Glutamatergic neuron (in vitro differentiated cells): ENCODE measurements around the gene SAMD3. TPM values are rescaled to one million over a fixed set of nuclear protein-coding genes. Genes with fewer than 3 reads are reported as not detected.

ENCODE experiments used
- DNase-seq: peaks from one replicate; pipeline ENCODE4 v3.0.0; 2022
- H3K27ac Mint-ChIP-seq: one replicate; pipeline ENCODE4 v1.8.0; 2020; ENCODE audit warnings: mild to moderate bottlenecking, mixed read lengths, inconsistent platforms; ENCODE audit not compliant: unreplicated experiment
- H3K27me3 Mint-ChIP-seq: one replicate; pipeline ENCODE4 v1.8.0; 2020; ENCODE audit warnings: mild to moderate bottlenecking, moderate library complexity, mixed read lengths, inconsistent platforms; ENCODE audit not compliant: unreplicated experiment
- H3K36me3 Mint-ChIP-seq: one replicate; pipeline ENCODE4 v1.8.0; 2020; ENCODE audit warnings: mild to moderate bottlenecking, mixed read lengths, inconsistent platforms; ENCODE audit not compliant: unreplicated experiment
- H3K4me1 Mint-ChIP-seq: one replicate; pipeline ENCODE4 v1.8.0; 2020; ENCODE audit warnings: mild to moderate bottlenecking, low read depth, mixed read lengths, inconsistent platforms; ENCODE audit not compliant: unreplicated experiment
- H3K4me3 Mint-ChIP-seq: one replicate; pipeline ENCODE4 v1.8.0; 2020; ENCODE audit warnings: mild to moderate bottlenecking, mixed read lengths, inconsistent platforms; ENCODE audit not compliant: unreplicated experiment
- H3K9me3 Mint-ChIP-seq: one replicate; pipeline ENCODE4 v1.8.0; 2020; ENCODE audit warnings: mild to moderate bottlenecking, moderate library complexity, mixed read lengths, inconsistent platforms; ENCODE audit not compliant: unreplicated experiment
- CTCF ChIP-seq: fragments of 200-600 bp; sonication (generic); IDR thresholded peaks from one replicate; pipeline ENCODE4 v1.5.0; 2021; ENCODE audit not compliant: partially characterized antibody, unreplicated experiment
- total RNA-seq: library from RNA; stranded (reverse); fragmentation: NEBNext Ultra II Directional; extraction: Animal tissue kit (Norgen Biotek cat#: 25700); gene quantifications from one replicate; pipeline ENCODE4 v1.2.1, GENCODE V29; 2021; ENCODE audit not compliant: unreplicated experiment

The SAMD3 gene
- total RNA-seq, 1 donor from 2014 or later, result 1.6 TPM

GRCh38 chr6:130218134-130218533 is 4.6 kb downstream of the SAMD3 start:
- no peak for DNase-seq
- H3K36me3 Mint-ChIP-seq, result no peaks in the 10 kb centered on the region
- no peaks in the 10 kb centered on the region for H3K27me3 Mint-ChIP-seq
- H3K9me3 Mint-ChIP-seq, result no peaks in the 10 kb centered on the region
- H3K4me3 Mint-ChIP-seq, result no peak overlapping the region
- no peaks in the 10 kb centered on the region for H3K4me1 Mint-ChIP-seq
- no peak for TF ChIP-seq CTCF
- H3K27ac Mint-ChIP-seq, result no peak overlapping the region

DNA sequence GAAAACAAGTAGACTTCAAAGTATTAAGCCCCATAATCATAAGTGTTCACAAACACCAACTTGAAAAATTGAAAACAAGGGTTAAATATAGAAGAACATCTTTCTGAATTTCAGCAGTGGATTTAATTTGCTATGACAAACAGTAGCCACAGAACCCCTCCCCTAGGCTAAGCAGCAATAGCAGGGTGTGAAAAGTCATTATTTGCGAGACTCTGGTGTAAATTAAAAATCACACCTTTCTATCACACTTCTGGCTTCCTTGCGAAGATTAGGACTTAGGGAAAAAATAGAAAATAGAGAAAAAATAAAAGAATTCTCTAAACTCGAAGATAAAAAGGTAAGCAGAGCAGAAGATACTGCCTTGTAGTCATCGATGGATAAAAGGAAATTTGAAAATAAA is 6.1 kb downstream of the SAMD3 start:
- Mint-ChIP-seq H3K9me3 (no peaks in the 10 kb centered on the region), H3K27me3 (no peaks in the 10 kb centered on the region)

DNA sequence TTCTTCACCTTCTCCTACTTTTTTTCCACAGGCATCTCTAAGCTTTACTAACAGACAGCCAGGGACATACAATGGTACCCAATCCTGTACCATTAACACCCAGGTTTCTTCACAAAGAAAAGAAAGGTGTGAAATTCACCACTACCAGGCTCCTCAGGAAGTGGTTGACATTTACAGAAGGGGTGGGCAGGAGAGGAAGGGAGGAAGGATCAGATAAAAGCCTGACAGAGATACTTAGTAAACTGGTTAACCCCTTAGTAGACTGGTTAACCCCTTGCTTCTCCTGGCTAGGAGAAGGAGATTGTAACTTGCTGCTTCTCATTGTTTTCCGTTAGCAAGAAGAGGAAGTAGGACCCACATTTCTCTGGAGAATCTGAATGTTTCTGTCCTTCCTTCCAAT is 7.2 kb downstream of the SAMD3 start:
- H3K27me3 Mint-ChIP-seq, result no peaks in the 10 kb centered on the region
- no peak for TF ChIP-seq CTCF
- H3K27ac Mint-ChIP-seq, result no peak overlapping the region
- no peaks in the 10 kb centered on the region for H3K36me3 Mint-ChIP-seq
- H3K9me3 Mint-ChIP-seq, result no peaks in the 10 kb centered on the region
- no peaks in the 10 kb centered on the region for H3K4me1 Mint-ChIP-seq
- no peak for DNase-seq
- H3K4me3 Mint-ChIP-seq, result no peak overlapping the region

More for the DNA sequence above, 6.1 kb downstream of the SAMD3 start:
- TF ChIP-seq CTCF, result no peak
- no peaks in the 10 kb centered on the region for H3K4me1 Mint-ChIP-seq
- no peak overlapping the region for H3K27ac Mint-ChIP-seq
- no peak for DNase-seq
- H3K36me3 Mint-ChIP-seq, result no peaks in the 10 kb centered on the region
- H3K4me3 Mint-ChIP-seq, result no peak overlapping the region

DNA sequence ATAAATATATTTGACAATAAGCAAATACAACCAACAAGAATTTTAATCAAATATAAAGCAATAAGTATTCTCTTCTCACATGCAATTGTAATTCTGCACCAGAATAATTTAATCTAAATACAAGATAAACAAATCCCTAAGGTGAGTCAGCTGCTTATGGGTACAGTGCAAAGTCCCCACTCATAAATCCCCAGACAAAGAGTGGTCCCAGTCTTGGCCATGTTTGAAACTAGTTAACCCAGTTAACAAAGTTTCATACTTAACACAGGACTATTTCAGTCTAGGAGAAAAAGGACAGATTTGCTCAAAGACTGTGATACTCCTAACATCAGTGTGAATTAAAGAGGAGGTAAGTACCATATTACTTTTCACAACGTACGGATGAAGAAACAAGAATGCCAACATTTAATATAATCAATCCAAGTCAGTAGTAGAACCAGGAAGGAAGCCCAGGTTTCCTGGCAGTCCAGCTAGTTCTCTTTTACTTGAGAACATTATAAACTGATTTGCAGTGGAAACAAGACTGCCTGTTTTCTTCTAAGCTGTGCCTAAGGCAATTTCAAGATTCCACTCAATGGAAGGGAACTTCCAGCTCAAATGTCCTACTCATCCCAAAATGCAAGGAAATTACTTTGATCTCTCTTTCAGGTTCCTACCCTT is 10.4 kb downstream of the SAMD3 start:
- no peak for TF ChIP-seq CTCF
- Mint-ChIP-seq H3K4me3 (no peak overlapping the region), H3K9me3 (no peaks in the 10 kb centered on the region), H3K27ac (no peak overlapping the region), H3K27me3 (no peaks in the 10 kb centered on the region), H3K36me3 (no peaks in the 10 kb centered on the region), H3K4me1 (no peaks in the 10 kb centered on the region)
- DNase-seq, result no peak

GRCh38 chr6:130211691-130212090 is 11.1 kb downstream of the SAMD3 start:
- Mint-ChIP-seq H3K9me3 (no peaks in the 10 kb centered on the region), H3K36me3 (no peaks in the 10 kb centered on the region), H3K4me3 (no peak overlapping the region), H3K4me1 (no peaks in the 10 kb centered on the region), H3K27me3 (no peaks in the 10 kb centered on the region), H3K27ac (no peak overlapping the region)
- no peak for TF ChIP-seq CTCF
- no peak for DNase-seq
